ENCODE results near the gene ATP6V1G3. TPM values are rescaled to one million over a fixed set of nuclear protein-coding genes. Genes with fewer than 3 reads are reported as not detected.

ATP6V1G3 gene
- polyA plus RNA-seq, 1 donor from 2014 or later: not detected

Other genes starting within 250 kb of the ATP6V1G3 start
- 744 TPM for gene PTPRC, start 98.4 kb upstream of the ATP6V1G3 start, polyA plus RNA-seq

Measured in IgD-negative memory B cell (primary cell).